Activated CD8-positive, alpha-beta T cell treated with anti-CD3 and anti-CD28 coated beads, Interleukin-2, amount 10 ng/mL, durations not matched to agents 7 days and 5 days (primary cell): ENCODE results near the gene UBTD2. TPM values are rescaled to one million over a fixed set of nuclear protein-coding genes. Genes with fewer than 3 reads are reported as not detected.
A peak's percentile ranks its signal among the peaks of the same experiment; 100 is the strongest.
"Not testable (repeated sequence)": the region's sequence is repeated elsewhere in the genome, so short reads cannot be mapped to it uniquely, and the experiment has no call there.

Experiments used
- ATAC-seq: fragments of 150-1000 bp; cut with Tn5 transposase; one replicate; pipeline ENCODE4 v1.10.0; 2021; ENCODE audit warnings: moderate library complexity
- CTCF ChIA-PET: fragments of 350-600 bp; sonication (Branson Sonifier 250); formaldehyde crosslinking; loops from one replicate; lab custom pipeline; 2021; ENCODE audit warnings: antibody characterized with exemption; lab: Charles Lee
- POLR2A ChIA-PET: fragments of 350-600 bp; sonication (Branson Sonifier 250); formaldehyde crosslinking; loops from one replicate; lab custom pipeline; 2021; ENCODE audit warnings: antibody characterized with exemption; lab: Charles Lee
- DNase-seq: peaks from one replicate; pipeline ENCODE4 v3.0.0-alpha.2; 2020
- H3K27ac Mint-ChIP-seq: one replicate; pipeline ENCODE4 v1.8.0; 2021; ENCODE audit warnings: mild to moderate bottlenecking, mixed read lengths
- H3K27me3 Mint-ChIP-seq: one replicate; pipeline ENCODE4 v1.8.0; 2021; ENCODE audit warnings: low read depth, mixed read lengths
- H3K36me3 Mint-ChIP-seq: one replicate; pipeline ENCODE4 v1.8.0; 2021; ENCODE audit warnings: low read depth, mixed read lengths
- H3K4me1 Mint-ChIP-seq: one replicate; pipeline ENCODE4 v1.8.0; 2021; ENCODE audit warnings: low read depth, mixed read lengths
- H3K4me3 Mint-ChIP-seq: one replicate; pipeline ENCODE4 v1.8.0; 2021; ENCODE audit warnings: mild to moderate bottlenecking, mixed read lengths
- H3K9me3 Mint-ChIP-seq: one replicate; pipeline ENCODE4 v1.8.0; 2022; ENCODE audit warnings: mixed read lengths; ENCODE audit not compliant: insufficient read depth
- total RNA-seq, 2 experiments: library from RNA; stranded (reverse); gene quantifications; one replicate each; pipeline ENCODE4 v1.2.3, GENCODE V29; 2021

The UBTD2 gene
- total RNA-seq, 2 experiments from 2014 or later = 12.0 to 12.8 TPM

DNA sequence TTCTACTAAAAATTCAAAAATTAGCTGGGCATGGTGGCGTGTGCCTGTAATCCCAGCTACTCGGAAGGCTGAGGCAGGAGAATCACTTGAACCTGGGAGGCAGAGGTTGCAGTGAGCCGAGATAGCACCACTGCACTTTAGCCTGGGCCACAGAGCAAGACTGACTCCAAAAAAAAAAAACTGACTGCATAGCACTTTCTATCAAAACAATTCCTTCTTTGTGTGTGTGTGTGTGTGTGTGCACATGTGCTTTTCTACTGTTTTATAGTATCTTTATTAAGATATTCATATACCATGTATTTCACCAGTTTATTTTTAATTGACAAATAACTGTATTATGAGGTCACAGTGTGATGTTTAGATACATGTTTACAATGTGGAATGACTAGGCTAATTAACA, 3.6 kb upstream of the UBTD2 start:
- H3K27me3 Mint-ChIP-seq, CTCF ChIA-PET, H3K4me3 Mint-ChIP-seq, ATAC-seq, H3K9me3 Mint-ChIP-seq, H3K36me3 Mint-ChIP-seq, POLR2A ChIA-PET, DNase-seq, H3K27ac Mint-ChIP-seq: not testable (repeated sequence)
- peaks cover 15% of the 10 kb centered on the region for H3K4me1 Mint-ChIP-seq

DNA sequence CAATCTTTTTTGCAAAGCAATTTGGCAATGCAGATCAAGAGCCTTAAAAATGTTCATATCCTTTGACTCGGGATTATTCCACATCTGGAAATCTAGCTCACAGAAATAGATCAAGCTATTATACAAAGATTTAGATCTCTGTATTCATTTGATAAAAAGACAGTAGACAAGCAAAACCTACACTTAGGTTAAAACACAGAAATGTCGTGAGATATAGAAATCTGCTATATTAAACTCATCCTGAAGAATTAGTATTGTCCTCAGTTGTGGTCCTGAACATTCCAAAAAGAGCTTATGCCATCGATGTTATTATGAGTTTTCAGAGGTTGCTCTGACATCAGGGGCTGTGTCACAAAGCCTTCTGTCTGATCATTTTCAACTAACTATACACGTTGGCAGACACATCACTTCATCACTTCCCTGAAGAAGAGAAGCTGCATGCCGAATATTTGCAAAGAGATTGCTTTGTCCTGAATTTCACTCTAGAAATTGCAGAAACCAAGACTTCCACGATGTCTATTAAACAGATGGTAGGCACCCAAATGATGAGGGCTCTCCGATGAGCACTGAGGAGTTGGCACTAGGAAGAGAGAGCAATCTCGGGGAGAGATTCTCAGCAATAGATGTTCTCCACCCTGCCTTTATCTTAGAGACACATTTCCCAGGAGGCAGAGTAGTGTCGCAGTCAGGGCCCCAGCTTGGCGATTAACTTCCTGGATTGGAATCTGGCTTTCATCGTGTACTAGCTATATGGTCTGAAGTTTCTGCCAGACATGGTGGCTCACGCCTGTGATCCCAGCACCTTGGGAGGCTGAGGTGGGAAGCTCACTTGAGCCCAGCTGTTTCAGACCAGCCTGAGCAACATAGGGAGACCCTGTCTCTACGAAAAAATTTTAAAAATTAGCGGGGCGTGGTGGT, 1.9 kb upstream of the UBTD2 start:
- no peak for ATAC-seq
- ChIA-PET POLR2A (no interaction called here), CTCF (interaction anchor here (1.0 to 2.1 kb wide), 8 partner anchors 8 to 279 kb away, joined by 3 to 12 read pairs (median 4); partner anchors contain the start of genes FBXW11 and STK10)
- Mint-ChIP-seq H3K4me1 (peaks cover 22% of the 10 kb centered on the region), H3K36me3 (peaks cover 2% of the 10 kb centered on the region), H3K4me3 (peak overlapping the region; percentile 81), H3K27ac (no peak overlapping the region), H3K27me3 (peaks cover 8% of the 10 kb centered on the region), H3K9me3 (no peaks in the 10 kb centered on the region)
- no peak for DNase-seq

DNA sequence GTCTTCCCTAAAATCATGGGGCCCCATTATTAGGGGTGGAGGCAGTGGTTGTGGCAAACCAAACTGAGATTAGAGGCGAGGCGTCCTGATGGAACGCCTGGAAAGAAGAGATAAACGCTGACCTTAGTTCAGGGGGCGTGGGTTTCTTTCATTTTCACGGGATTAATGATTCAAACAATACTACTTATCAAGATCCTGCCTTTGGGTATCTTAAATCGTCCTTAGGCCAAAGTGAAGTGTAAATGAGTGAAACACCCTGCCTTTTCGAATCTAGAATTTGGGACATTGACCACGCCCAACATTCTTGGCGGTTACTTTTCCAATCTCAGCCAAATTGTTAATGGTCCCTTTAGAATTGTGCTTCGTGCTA, 1.0 kb upstream of the UBTD2 start:
- no peaks in the 10 kb centered on the region for H3K9me3 Mint-ChIP-seq
- ChIA-PET POLR2A (no interaction called here), CTCF (interaction anchor here (1.1 to 2.1 kb wide), 7 partner anchors 8 to 278 kb away, joined by 3 to 12 read pairs (median 4); partner anchors contain the start of genes FBXW11 and STK10)

DNA sequence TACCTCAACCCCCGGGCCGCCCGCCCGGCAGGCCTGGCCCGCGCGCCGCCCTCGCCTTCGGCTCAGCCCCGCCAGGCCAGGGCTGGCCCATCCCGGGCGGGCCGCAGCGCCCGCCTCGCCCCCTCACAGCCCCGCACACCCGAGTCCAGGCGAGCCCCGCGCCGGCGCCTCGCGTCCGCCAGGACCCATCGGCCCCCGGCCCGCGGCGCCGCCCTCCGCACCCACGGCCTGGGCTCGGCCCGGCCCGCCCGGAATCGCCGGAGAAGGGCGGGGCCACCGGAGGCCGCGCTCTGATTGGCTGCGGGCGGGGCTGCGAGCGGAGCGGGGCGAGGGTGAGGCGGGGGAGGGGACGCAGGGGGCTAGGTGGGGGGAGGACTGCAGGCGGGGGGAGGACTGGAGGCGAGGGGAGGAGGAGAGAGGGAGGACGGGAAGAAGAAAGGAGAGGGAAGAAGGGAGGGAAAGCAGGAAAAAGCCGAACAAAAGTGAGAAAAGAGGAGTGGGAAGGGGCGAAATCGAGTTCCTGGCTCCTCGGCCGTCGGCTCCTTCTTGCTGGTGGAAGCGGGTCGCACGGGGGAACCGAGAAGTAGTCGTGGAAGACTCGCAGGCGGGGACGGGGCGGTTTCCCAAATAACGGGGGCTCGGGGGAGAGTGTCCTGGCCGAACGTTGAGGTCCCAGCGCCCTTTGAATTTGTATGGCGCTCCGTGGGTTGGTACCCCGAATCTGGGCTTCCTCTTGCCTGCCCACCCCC, 472 bp upstream of the UBTD2 start:
- Mint-ChIP-seq H3K27me3 (peaks cover 8% of the 10 kb centered on the region), H3K27ac (peak overlapping the region; percentile 46), H3K4me3 (peak overlapping the region; percentile 81), H3K36me3 (peaks cover 2% of the 10 kb centered on the region), H3K4me1 (peaks cover 22% of the 10 kb centered on the region), H3K9me3 (no peaks in the 10 kb centered on the region)
- CTCF ChIA-PET = interaction anchor here (0.7 to 4.0 kb wide), 12 partner anchors 7 to 372 kb away, joined by 3 to 37 read pairs (median 8); partner anchors contain the start of gene STK10
- POLR2A ChIA-PET = interaction anchor here (1.1 kb wide), 1 partner anchor 96 kb away, joined by 3 read pairs; the partner anchor contains the start of gene STK10
- ATAC-seq (peak; percentile 90), DNase-seq (peak; percentile 75)

More for the DNA sequence above, 1.0 kb upstream of the UBTD2 start:
- H3K27ac Mint-ChIP-seq = no peak overlapping the region
- H3K4me1 Mint-ChIP-seq = peaks cover 22% of the 10 kb centered on the region
- peak overlapping the region; percentile 81 for H3K4me3 Mint-ChIP-seq
- peaks cover 8% of the 10 kb centered on the region for H3K27me3 Mint-ChIP-seq
- no peak for ATAC-seq
- DNase-seq = no peak
- H3K36me3 Mint-ChIP-seq = peaks cover 2% of the 10 kb centered on the region

DNA sequence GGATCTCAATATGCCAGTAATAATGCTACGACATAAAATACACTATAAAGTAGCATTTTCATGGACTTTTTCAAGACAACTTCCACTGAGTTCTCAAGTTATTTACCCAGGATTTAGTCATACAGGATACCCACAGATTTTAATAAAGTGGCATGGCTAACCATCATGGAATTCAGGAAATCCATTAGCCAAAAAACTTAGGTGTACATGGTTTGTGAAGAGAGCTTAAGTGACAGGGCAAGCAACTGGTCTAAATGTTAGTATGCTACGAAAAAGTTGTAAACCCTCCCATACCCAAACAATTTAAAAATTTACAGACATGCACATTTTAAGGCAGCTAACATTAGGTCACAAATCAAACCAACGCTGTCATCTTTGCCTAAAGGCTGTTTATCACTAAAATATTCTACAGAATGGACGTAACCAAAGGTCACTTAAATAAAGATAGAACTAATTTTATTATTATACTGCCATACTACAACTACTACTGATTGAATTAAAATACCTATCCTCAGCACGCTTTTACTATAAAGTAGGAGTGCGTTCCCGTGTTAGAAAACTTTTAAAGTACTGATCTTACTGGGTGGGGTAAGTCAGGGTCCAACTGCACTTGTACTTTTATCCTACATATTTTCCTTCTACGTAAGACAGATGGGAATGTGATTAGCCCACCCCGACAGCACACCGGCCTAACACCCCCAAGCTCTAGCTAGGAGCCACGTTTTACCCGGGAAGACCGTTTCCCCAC, 1.1 kb downstream of the UBTD2 start:
- H3K36me3 Mint-ChIP-seq = peaks cover 9% of the 10 kb centered on the region
- ChIA-PET CTCF (interaction anchor here (0.7 to 4.0 kb wide), 22 partner anchors 8 to 371 kb away, joined by 3 to 37 read pairs (median 4); partner anchors contain the start of gene STK10), POLR2A (interaction anchor here (0.5 to 1.2 kb wide), 5 partner anchors 94 to 275 kb away, joined by 3 to 7 read pairs (median 3); partner anchors contain the start of genes FBXW11 and STK10)
- DNase-seq (no peak), ATAC-seq (no peak)
- peaks cover 5% of the 10 kb centered on the region for H3K27me3 Mint-ChIP-seq
- peak overlapping the region; percentile 88 for H3K4me3 Mint-ChIP-seq
- peak overlapping the region; percentile 76 for H3K27ac Mint-ChIP-seq
- H3K9me3 Mint-ChIP-seq = no peaks in the 10 kb centered on the region
- H3K4me1 Mint-ChIP-seq = peaks cover 22% of the 10 kb centered on the region

DNA sequence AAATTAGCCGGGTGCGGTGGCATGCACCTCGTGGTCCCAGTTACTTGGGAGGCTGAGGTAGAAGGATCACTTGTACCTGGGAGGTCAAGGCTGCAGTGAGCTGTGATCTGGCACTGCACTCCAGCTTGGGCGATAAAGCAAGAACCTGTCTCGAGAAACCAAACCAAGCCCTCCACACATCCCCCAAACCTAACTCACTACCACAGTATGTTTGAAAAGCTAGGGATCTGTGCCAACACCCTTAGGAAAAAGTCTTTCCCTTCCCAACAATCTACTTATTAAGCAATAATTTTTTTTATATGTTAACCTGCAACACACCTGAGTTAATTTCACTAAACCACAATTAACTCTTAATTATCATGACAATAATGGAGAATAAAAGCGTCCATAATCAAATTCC, 2.2 kb downstream of the UBTD2 start:
- Mint-ChIP-seq H3K4me1 (peaks cover 22% of the 10 kb centered on the region), H3K9me3 (no peaks in the 10 kb centered on the region), H3K27ac (no peak overlapping the region), H3K36me3 (peaks cover 14% of the 10 kb centered on the region), H3K27me3 (peaks cover 5% of the 10 kb centered on the region), H3K4me3 (no peak overlapping the region)
- DNase-seq (no peak), ATAC-seq (no peak)
- ChIA-PET POLR2A (no interaction called here), CTCF (interaction anchor here (1.7 to 4.0 kb wide), 4 partner anchors 14 to 148 kb away, joined by 3 to 37 read pairs (median 12); partner anchors contain the start of gene STK10)

DNA sequence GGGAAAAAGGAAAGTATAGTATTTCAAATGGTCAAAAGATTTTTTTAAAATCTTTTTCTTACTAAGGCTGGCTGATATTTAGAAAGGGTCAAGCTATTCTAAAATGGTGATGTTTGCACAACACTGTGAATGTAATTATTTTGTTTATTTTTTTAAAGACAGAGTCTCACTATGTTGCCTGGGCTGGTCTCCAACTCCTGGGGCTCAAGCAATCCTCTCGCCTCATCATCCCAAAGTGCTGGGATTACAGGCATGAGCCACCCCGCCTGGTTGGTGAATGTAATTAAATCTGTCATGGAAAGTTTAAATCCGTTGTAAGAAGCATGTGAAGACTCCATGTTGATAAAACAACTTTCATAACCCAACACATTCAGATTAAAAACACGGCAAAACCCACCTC, 2.6 kb downstream of the UBTD2 start:
- CTCF ChIA-PET = interaction anchor here (4.0 kb wide), 1 partner anchor 94 kb away, joined by 37 read pairs; the partner anchor contains the start of gene STK10
- H3K27me3 Mint-ChIP-seq = peaks cover 5% of the 10 kb centered on the region
- POLR2A ChIA-PET = no interaction called here
- peaks cover 16% of the 10 kb centered on the region for H3K36me3 Mint-ChIP-seq
- H3K9me3 Mint-ChIP-seq = no peaks in the 10 kb centered on the region
- ATAC-seq (no peak), DNase-seq (no peak)
- no peak overlapping the region for H3K4me3 Mint-ChIP-seq
- H3K4me1 Mint-ChIP-seq = peaks cover 22% of the 10 kb centered on the region
- H3K27ac Mint-ChIP-seq = no peak overlapping the region

DNA sequence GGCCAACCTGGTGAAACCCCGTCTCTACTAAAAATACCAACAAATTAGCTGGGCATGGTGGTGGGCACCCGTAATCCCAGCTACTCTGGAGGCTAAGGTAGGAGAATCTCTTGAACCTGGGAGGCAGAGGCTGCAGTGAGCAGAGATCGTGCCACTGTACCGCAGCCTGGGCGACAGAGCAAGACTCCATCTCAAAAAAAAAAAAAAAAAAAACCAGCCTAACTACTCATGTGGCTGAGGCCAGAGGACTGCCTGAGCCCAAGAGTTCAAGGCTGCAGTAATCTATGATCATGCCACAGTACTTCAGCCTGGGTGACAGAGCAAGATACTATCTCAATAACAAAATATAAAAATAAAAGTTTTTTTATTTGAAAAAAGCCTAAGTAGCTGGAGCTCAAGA, 3.2 kb downstream of the UBTD2 start:
- ChIA-PET POLR2A (no interaction called here), CTCF (interaction anchor here (0.6 to 4.0 kb wide), 3 partner anchors 13 to 93 kb away, joined by 3 to 37 read pairs (median 4); partner anchors contain the start of gene STK10)
- DNase-seq (no peak), ATAC-seq (no peak)
- H3K27me3 Mint-ChIP-seq = peaks cover 5% of the 10 kb centered on the region
- H3K36me3 Mint-ChIP-seq = peaks cover 21% of the 10 kb centered on the region
- no peak overlapping the region for H3K4me3 Mint-ChIP-seq
- no peak overlapping the region for H3K27ac Mint-ChIP-seq
- no peaks in the 10 kb centered on the region for H3K9me3 Mint-ChIP-seq
- peaks cover 25% of the 10 kb centered on the region for H3K4me1 Mint-ChIP-seq

DNA sequence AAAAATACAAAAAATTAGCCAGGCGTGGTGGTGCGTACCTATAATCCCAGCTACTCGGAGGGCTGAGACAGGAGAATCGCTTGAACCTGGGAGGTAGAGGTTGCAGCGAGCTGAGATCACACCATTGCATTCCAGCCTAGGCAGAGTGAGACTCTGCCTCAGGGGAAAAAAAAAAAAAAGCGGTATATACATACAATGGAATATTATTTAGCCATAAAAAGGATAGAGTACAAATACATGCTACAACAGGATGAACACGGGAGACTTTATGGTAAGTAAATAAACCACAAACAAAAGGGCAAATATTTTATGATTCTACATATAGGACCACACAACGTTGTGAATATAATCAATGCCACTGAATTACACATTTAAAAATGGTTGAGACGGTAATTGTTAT, 5.2 kb downstream of the UBTD2 start:
- ChIA-PET CTCF (no interaction called here), POLR2A (no interaction called here)
- Mint-ChIP-seq H3K27me3 (no peaks in the 10 kb centered on the region), H3K4me3 (no peak overlapping the region), H3K4me1 (peaks cover 27% of the 10 kb centered on the region), H3K36me3 (peaks cover 30% of the 10 kb centered on the region), H3K9me3 (no peaks in the 10 kb centered on the region), H3K27ac (no peak overlapping the region)
- DNase-seq = no peak
- ATAC-seq = no peak

DNA sequence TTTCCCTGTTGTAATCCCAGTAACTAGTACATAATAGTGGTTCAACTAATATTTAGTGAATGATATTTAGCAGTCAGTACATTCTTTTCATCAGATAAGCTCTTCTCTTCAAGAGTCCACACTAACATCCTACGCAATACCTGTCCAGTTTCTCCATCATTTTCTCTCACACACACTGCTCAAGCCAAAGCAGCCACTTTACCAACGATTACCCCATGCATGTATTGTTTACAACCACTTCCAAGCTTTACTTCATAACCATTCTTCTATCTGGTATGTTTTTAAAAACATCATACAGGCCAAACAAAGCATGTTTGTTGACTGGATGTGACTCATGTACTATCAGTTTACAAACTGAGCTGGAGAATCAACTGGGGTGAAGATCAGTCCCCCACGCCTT, 7.3 kb downstream of the UBTD2 start:
- Mint-ChIP-seq H3K4me1 (peaks cover 11% of the 10 kb centered on the region), H3K36me3 (peaks cover 30% of the 10 kb centered on the region), H3K4me3 (no peak overlapping the region), H3K27me3 (no peaks in the 10 kb centered on the region), H3K9me3 (no peaks in the 10 kb centered on the region), H3K27ac (no peak overlapping the region)
- CTCF ChIA-PET = interaction anchor here (0.6 to 1.3 kb wide), 4 partner anchors 9 to 87 kb away, joined by 3 to 4 read pairs (median 3); no protein-coding TSS in a partner anchor
- POLR2A ChIA-PET = no interaction called here
- ATAC-seq = no peak
- no peak for DNase-seq
